K562 (cell line): ENCODE measurements around the gene PSMD1. TPM values are rescaled to one million over a fixed set of nuclear protein-coding genes. Genes with fewer than 3 reads are reported as not detected.
A peak's percentile ranks its signal among the peaks of the same experiment; 100 is the strongest.

Experiments
- ATAC-seq: fragments of 200-7000 bp; cut with Tn5 transposase; 3 replicates; pipeline ENCODE4 v1.9.1; 2020; ENCODE audit warnings: moderate library complexity
- BruUV-seq: library from RNA; stranded (reverse); fragments of 400-500 nt; replicated peaks from 2 replicates; lab custom pipeline; 2021; lab: Mats Ljungman, UMichigan
- CTCF ChIA-PET: fragments of 300-600 bp; formaldehyde crosslinking; extraction: SDS; loops from one replicate; lab custom pipeline; 2021; ENCODE audit warnings: low intra/inter-chr PET ratio; lab: Yijun Ruan, JAX
- POLR2A ChIA-PET: fragments of 300-600, 350-650 bp; sonication (Branson Sonifier 250); formaldehyde crosslinking; extraction: SDS; loops from one replicate; lab custom pipeline; 2021; ENCODE audit warnings: antibody characterized with exemption, inconsistent platforms; lab: Yijun Ruan, JAX
- DNase-seq, 4 experiments: peaks; one replicate each; pipeline versions ENCODE4 v3.0.0 to v3.0.0-alpha.2; 2011 to 2018; ENCODE audit warnings: low spot score in 3 of 4, mixed read lengths in 3 of 4; ENCODE audit errors: extremely low read depth in 1 of 4
- FAIRE-seq: peaks from 2 replicates; lab custom pipeline; 2011; peaks lifted over from hg19 to GRCh38; lab: Jason Lieb, UNC
- H2AFZ ChIP-seq: 2 replicates; pipeline ENCODE4 v1.6.0; 2011; ENCODE audit warnings: low read depth, low read length, control low read depth, inconsistent platforms
- H3K27ac ChIP-seq: fragments of 200-600 bp; 3 replicates; pipeline ENCODE4 v1.8.0; 2011; ENCODE audit warnings: low read depth, mild to moderate bottlenecking, control low read depth, inconsistent platforms, low read length, moderate library complexity, mixed read lengths; ENCODE audit errors: extremely low read depth
- H3K27me3 ChIP-seq, 2 experiments: fragments of 300-600 bp in 1 of 2; 2 replicates in 1 of 2; 3 replicates in 1 of 2; pipeline versions ENCODE4 v1.6.0 to v1.8.0; 2011; ENCODE audit warnings: inconsistent platforms in 2 of 2, low read length in 2 of 2, mild to moderate bottlenecking in 1 of 2, mixed read lengths in 1 of 2, moderate library complexity in 1 of 2; ENCODE audit not compliant: control insufficient read depth in 2 of 2, insufficient read depth in 2 of 2
- H3K36me3 ChIP-seq: fragments of 300-600 bp; 3 replicates; pipeline ENCODE4 v1.8.0; 2011; ENCODE audit warnings: mild to moderate bottlenecking, low read length, inconsistent platforms; ENCODE audit not compliant: control insufficient read depth, insufficient read depth
- H3K4me1 ChIP-seq, 2 experiments: fragments of 200-600 bp in 1 of 2; replicated peaks in 1 of 2; 2 replicates in 1 of 2; 3 replicates in 1 of 2; pipeline versions ENCODE4 v1.5.1 to v1.8.0; 2011; ENCODE audit warnings: inconsistent platforms in 2 of 2, low read length in 2 of 2, mild to moderate bottlenecking in 1 of 2, mixed read lengths in 1 of 2, moderate library complexity in 1 of 2; ENCODE audit not compliant: control insufficient read depth in 2 of 2, insufficient read depth in 2 of 2
- H3K4me2 ChIP-seq: 2 replicates; pipeline ENCODE4 v1.6.1; 2011; ENCODE audit warnings: low read length, control low read depth, inconsistent platforms, mixed read lengths; ENCODE audit not compliant: insufficient read depth
- H3K4me3 ChIP-seq: fragments of 200-600 bp; sonication (generic), shearing (Covaris generic); 2 replicates; pipeline ENCODE4 v1.5.1; 2016; ENCODE audit warnings: control low read depth, inconsistent platforms
- H3K79me2 ChIP-seq: fragments of 200-600 bp; 3 replicates; pipeline ENCODE4 v1.8.0; 2011; ENCODE audit warnings: low read length, inconsistent platforms; ENCODE audit not compliant: control insufficient read depth, insufficient read depth
- H3K9ac ChIP-seq, 2 experiments: 2 replicates each; pipeline versions ENCODE4 v1.6.0 to v1.6.1; 2011; ENCODE audit warnings: low read depth in 2 of 2, low read length in 2 of 2, control low read depth in 1 of 2, inconsistent platforms in 1 of 2, mild to moderate bottlenecking in 1 of 2, mixed read lengths in 1 of 2; ENCODE audit not compliant: insufficient read depth in 1 of 2
- H3K9me1 ChIP-seq: one replicate; pipeline ENCODE4 v1.6.0; 2011; ENCODE audit warnings: inconsistent platforms, mild to moderate bottlenecking, low read length, moderate library complexity; ENCODE audit not compliant: control insufficient read depth, insufficient read depth
- H3K9me3 ChIP-seq: replicated peaks from 2 replicates; pipeline ENCODE4 v1.5.1; 2011; ENCODE audit warnings: low read depth, low read length, inconsistent platforms; ENCODE audit not compliant: control insufficient read depth, insufficient read depth
- H4K20me1 ChIP-seq: replicated peaks from 2 replicates; pipeline ENCODE4 v1.6.1; 2011; ENCODE audit warnings: low read length, inconsistent platforms, mixed read lengths; ENCODE audit not compliant: control insufficient read depth, insufficient read depth
- CCNT2 ChIP-seq: IDR thresholded peaks from 2 replicates; pipeline ENCODE4 v1.6.1; 2011; ENCODE audit warnings: borderline replicate concordance, low read depth, mild to moderate bottlenecking, moderate library complexity, mixed read lengths, low read length; ENCODE audit not compliant: insufficient read length; ENCODE audit errors: extremely low read depth
- ETS2 ChIP-seq: IDR thresholded peaks from 2 replicates; pipeline ENCODE4 v1.6.1; 2016; ENCODE audit warnings: borderline replicate concordance, missing genetic modification characterization, mild to moderate bottlenecking, moderate library complexity, missing compliant biosample characterization; ENCODE audit not compliant: poor library complexity, severe bottlenecking
- FOXK1 ChIP-seq: sonication (generic); formaldehyde crosslinking; IDR thresholded peaks from 2 replicates; pipeline ENCODE4 v1.8.0; 2022; ENCODE audit warnings: missing genetic modification reagents, mild to moderate bottlenecking, borderline replicate concordance
- FOXM1 ChIP-seq, 2 experiments: fragments of 450-650 bp in 1 of 2; sonication (generic) in 1 of 2; formaldehyde crosslinking in 1 of 2; IDR thresholded peaks; 2 replicates each; pipeline versions ENCODE4 v1.6.1 to v1.9.0; 2017 to 2022; ENCODE audit warnings: low read depth in 2 of 2, mild to moderate bottlenecking in 2 of 2, missing genetic modification reagents in 1 of 2, moderate library complexity in 1 of 2
- KDM4B ChIP-seq, 2 experiments: fragments of 450-650 bp in 1 of 2; sonication (generic) in 1 of 2; IDR thresholded peaks; 2 replicates each; pipeline ENCODE4 v1.6.1; 2016 to 2017; ENCODE audit warnings: borderline replicate concordance in 2 of 2, antibody characterized with exemption in 1 of 2, low read depth in 1 of 2, mild to moderate bottlenecking in 1 of 2
- MCM3 ChIP-seq: fragments of 450-650 bp; IDR thresholded peaks from 2 replicates; pipeline ENCODE4 v1.6.1; 2016
- SIN3B ChIP-seq: fragments of 450-650 bp; IDR thresholded peaks from 2 replicates; pipeline ENCODE4 v1.6.1; 2017; ENCODE audit warnings: low read depth, mild to moderate bottlenecking, moderate library complexity
- ZKSCAN1 ChIP-seq: fragments of 150-350 bp; IDR thresholded peaks from 2 replicates; pipeline ENCODE4 v1.6.1; 2016; ENCODE audit warnings: low read depth, low read length
- ZNF217 ChIP-seq: sonication (generic); formaldehyde crosslinking; IDR thresholded peaks from 2 replicates; pipeline ENCODE4 v1.8.0; 2022; ENCODE audit warnings: mild to moderate bottlenecking, missing genetic modification reagents
- ZNF24 ChIP-seq: fragments of 450-650 bp; IDR thresholded peaks from 2 replicates; pipeline ENCODE4 v1.6.1; 2016
- ZNF589 ChIP-seq: fragments of 200-800 bp; sonication (Bioruptor generic); IDR thresholded peaks from 2 replicates; pipeline ENCODE4 v1.6.1; 2016; ENCODE audit warnings: low read depth, missing genetic modification characterization, missing compliant biosample characterization
- WGBS: fragments of 100-300 bp; shearing (Covaris generic); methylation state at CpG from one replicate; pipeline ENCODE4 v1.1.6; 2016; ENCODE audit warnings: low coverage, mixed read lengths; ENCODE audit not compliant: insufficient coverage; ENCODE audit errors: missing lambda C conversion rate; 5-methylcytosine and 5-hydroxymethylcytosine counted together
- in situ Hi-C: fragments of 300-500 bp; cut with MboI; formaldehyde crosslinking; loops from 4 replicates; pipeline ENCODE4 v1.15.0; 2018; ENCODE audit warnings: inconsistent platforms, mixed read lengths
- intact Hi-C: fragments of 100-400 bp; cut with micrococcal nuclease; formaldehyde crosslinking; loops from 2 replicates; pipeline ENCODE4 v1.14.2; 2022
- polyA plus RNA-seq, 8 experiments: library from polyadenylated mRNA; depleted of rRNA in 4 of 8; stranded (reverse) in 5 of 8; unstranded in 3 of 8; fragments of >200 nt; fragmentation: Nextera tagmentation in 2 of 8; fragmentation: Illumina TruSeq in 1 of 8; extraction: Ambion mirVana in 2 of 8; extraction: Trizol in 1 of 8; gene quantifications; 2 replicates each; pipeline versions ENCODE4 v1.2.1 to v1.2.3, GENCODE V29; 2011 to 2014; ENCODE audit warnings: inconsistent platforms in 1 of 8, missing spikeins in 1 of 8
- total RNA-seq, 7 experiments: library from RNA; depleted of rRNA in 6 of 7; stranded (reverse); fragments of >200 nt in 6 of 7; fragmentation: Illumina TruSeq in 2 of 7; extraction: Trizol in 2 of 7; gene quantifications; 2 replicates each; pipeline versions ENCODE4 v1.2.1 to v1.2.3, GENCODE V29; 2011 to 2021; ENCODE audit warnings: low replicate concordance in 1 of 7
- TF ChIP-seq, protein P1 (sequence below): IDR thresholded peaks from 2 replicates; pipeline ENCODE4 v1.6.1; 2014; ENCODE audit warnings: antibody characterized with exemption
- TF ChIP-seq, protein P2 (sequence below): fragments of 450-650 bp; IDR thresholded peaks from 2 replicates; pipeline ENCODE4 v1.7.1; 2018; ENCODE audit warnings: mild to moderate bottlenecking, low read depth; ENCODE audit not compliant: partially characterized antibody
- TF ChIP-seq, protein P3 (sequence below): IDR thresholded peaks from 2 replicates; pipeline ENCODE4 v1.6.1; 2011; ENCODE audit not compliant: insufficient read length; ENCODE audit errors: extremely low read depth
- TF ChIP-seq, protein P4 (sequence below): fragments of 250-450 bp; sonication (Bioruptor Pico); IDR thresholded peaks from 2 replicates; pipeline ENCODE4 v1.5.1; 2021; ENCODE audit warnings: mild to moderate bottlenecking

Gene PSMD1
- total and polyA plus RNA-seq, 9 of the 15 experiments (the other 6 are each of a cell fraction or from before 2014, with no cell fraction given) = 100 to 257 (median 147) TPM

DNA sequence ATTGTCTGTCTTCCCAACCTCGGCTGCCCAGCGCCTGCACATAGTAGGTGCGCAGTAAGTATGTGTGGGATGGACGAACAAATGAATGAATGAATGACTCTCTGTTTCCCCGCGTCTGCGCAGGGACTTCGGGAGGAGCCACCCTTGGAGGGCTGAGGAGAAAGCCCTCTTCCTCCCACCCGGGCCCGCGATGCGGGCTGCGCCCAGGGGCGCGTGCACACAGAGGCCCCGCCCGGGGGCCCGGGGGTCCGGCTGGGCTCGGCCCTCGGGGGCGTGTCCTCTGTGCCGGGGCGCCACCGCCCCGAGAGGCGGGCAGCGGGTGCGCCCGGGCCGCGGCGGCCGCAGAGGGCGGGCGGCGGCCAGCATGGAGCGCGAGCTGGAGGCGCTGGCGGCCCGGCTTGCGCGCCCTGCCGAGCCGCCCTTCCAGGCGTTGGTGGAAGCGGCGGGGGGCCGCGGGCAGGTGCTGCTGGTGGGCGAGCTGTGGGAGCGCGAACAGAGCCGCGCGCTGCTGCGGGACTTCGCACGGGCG, 19.4 kb upstream of the PSMD1 start, which contains the start of gene C2orf72:
C2orf72 (plus strand) TSS at position 322 of the 529 bp plus-strand sequence; CDS start at position 365, 43 bp downstream.
- H3K4me3 ChIP-seq = no peak within 1 kb of the TSS
- H2AFZ ChIP-seq = no peak within 1 kb of the TSS
- H3K4me2 ChIP-seq = no peak within 1 kb of the TSS
- ATAC-seq = no peak
- H3K9me3 ChIP-seq = no peaks in the 10 kb centered on the region
- H3K27me3 ChIP-seq = peaks cover 12 to 31% of the 10 kb centered on the region in 2 experiments
- FAIRE-seq = no peak
- peaks cover 0 to 11% of the 10 kb centered on the region in 2 experiments; a peak in 2 of 5 replicates for H3K4me1 ChIP-seq
- in situ Hi-C loops (no loop called here), intact Hi-C loops (no loop called here)
- H3K9ac ChIP-seq = no peak within 1 kb of the TSS
- CTCF ChIA-PET = interaction anchor here (0.7 kb wide), 1 partner anchor 30 kb away, joined by 3 read pairs; no protein-coding TSS in a partner anchor
- WGBS = 6% methylated on average over 13 of the region's 61 CpGs
- no peaks in the 10 kb centered on the region for H3K36me3 ChIP-seq
- DNase-seq = peak in 2 of 4 experiments; percentile 62 to 63
- H3K79me2 ChIP-seq = no peaks in the 10 kb centered on the region
- POLR2A ChIA-PET = no interaction called here
- no TSS peak for BruUV-seq
- no peaks in the 10 kb centered on the region for H3K9me1 ChIP-seq
- H3K27ac ChIP-seq = no peak within 1 kb of the TSS
- H4K20me1 ChIP-seq = no peaks in the 10 kb centered on the region
- no peak for TF ChIP-seq SIN3B
- TF ChIP-seq, protein P1, sequence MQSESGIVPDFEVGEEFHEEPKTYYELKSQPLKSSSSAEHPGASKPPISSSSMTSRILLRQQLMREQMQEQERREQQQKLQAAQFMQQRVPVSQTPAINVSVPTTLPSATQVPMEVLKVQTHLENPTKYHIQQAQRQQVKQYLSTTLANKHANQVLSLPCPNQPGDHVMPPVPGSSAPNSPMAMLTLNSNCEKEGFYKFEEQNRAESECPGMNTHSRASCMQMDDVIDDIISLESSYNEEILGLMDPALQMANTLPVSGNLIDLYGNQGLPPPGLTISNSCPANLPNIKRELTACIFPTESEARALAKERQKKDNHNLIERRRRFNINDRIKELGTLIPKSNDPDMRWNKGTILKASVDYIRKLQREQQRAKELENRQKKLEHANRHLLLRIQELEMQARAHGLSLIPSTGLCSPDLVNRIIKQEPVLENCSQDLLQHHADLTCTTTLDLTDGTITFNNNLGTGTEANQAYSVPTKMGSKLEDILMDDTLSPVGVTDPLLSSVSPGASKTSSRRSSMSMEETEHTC = no peak
- no peak for TF ChIP-seq CCNT2
- TF ChIP-seq KDM4B (IDR thresholded peaks at IDR 0.05; ENCODE audit: borderline replicate concordance in 2 of 2, low read depth in 1 of 2) = no peak
- TF ChIP-seq ZNF217 (CRISPR knock-in tag) = no peak
- TF ChIP-seq MCM3 = no peak
- TF ChIP-seq FOXM1 (IDR thresholded peaks at IDR 0.05; ENCODE audit: low read depth) = no peak
- TF ChIP-seq FOXM1 (CRISPR knock-in tag; IDR thresholded peaks at IDR 0.05; ENCODE audit: low read depth) = no peak
- no peak for TF ChIP-seq ETS2 (tag)
- TF ChIP-seq FOXK1 (CRISPR knock-in tag) = no peak
- peak; percentile 69 for TF ChIP-seq ZNF24
- TF ChIP-seq, protein P2, sequence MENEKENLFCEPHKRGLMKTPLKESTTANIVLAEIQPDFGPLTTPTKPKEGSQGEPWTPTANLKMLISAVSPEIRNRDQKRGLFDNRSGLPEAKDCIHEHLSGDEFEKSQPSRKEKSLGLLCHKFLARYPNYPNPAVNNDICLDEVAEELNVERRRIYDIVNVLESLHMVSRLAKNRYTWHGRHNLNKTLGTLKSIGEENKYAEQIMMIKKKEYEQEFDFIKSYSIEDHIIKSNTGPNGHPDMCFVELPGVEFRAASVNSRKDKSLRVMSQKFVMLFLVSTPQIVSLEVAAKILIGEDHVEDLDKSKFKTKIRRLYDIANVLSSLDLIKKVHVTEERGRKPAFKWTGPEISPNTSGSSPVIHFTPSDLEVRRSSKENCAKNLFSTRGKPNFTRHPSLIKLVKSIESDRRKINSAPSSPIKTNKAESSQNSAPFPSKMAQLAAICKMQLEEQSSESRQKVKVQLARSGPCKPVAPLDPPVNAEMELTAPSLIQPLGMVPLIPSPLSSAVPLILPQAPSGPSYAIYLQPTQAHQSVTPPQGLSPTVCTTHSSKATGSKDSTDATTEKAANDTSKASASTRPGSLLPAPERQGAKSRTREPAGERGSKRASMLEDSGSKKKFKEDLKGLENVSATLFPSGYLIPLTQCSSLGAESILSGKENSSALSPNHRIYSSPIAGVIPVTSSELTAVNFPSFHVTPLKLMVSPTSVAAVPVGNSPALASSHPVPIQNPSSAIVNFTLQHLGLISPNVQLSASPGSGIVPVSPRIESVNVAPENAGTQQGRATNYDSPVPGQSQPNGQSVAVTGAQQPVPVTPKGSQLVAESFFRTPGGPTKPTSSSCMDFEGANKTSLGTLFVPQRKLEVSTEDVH = no peak
- no peak for TF ChIP-seq ZNF589 (CRISPR knock-in tag)
- peak; percentile 90 for TF ChIP-seq ZKSCAN1
- TF ChIP-seq, protein P3, sequence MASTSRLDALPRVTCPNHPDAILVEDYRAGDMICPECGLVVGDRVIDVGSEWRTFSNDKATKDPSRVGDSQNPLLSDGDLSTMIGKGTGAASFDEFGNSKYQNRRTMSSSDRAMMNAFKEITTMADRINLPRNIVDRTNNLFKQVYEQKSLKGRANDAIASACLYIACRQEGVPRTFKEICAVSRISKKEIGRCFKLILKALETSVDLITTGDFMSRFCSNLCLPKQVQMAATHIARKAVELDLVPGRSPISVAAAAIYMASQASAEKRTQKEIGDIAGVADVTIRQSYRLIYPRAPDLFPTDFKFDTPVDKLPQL = no peak
- TF ChIP-seq, protein P4, sequence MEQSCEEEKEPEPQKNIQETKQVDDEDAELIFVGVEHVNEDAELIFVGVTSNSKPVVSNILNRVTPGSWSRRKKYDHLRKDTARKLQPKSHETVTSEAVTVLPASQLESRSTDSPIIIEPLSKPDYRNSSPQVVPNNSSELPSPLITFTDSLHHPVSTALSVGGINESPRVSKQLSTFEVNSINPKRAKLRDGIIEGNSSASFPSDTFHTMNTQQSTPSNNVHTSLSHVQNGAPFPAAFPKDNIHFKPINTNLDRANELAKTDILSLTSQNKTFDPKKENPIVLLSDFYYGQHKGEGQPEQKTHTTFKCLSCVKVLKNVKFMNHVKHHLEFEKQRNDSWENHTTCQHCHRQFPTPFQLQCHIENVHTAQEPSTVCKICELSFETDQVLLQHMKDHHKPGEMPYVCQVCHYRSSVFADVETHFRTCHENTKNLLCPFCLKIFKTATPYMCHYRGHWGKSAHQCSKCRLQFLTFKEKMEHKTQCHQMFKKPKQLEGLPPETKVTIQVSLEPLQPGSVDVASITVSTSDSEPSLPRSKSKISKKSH (CRISPR knock-in tag) = no peak
